Vagina (tissue), 2 donors: ENCODE data around the gene ZMYND15.

ENCODE experiments used
- CTCF ChIP-seq, 3 experiments: fragments of 450-650 bp in 2 of 3; fragments of 200-600 bp in 1 of 3; sonication (generic) in 1 of 3; IDR thresholded peaks; one replicate each; pipeline ENCODE4 v1.5.1; 2017 to 2019; ENCODE audit warnings: antibody characterized with exemption in 3 of 3, mild to moderate bottlenecking in 2 of 3, moderate library complexity in 2 of 3
- POLR2A ChIP-seq, 2 donors: fragments of 450-650 bp; IDR thresholded peaks; one replicate each; pipeline ENCODE4 v1.6.1; 2017; ENCODE audit warnings: antibody characterized with exemption in 2 of 2, mild to moderate bottlenecking in 2 of 2, moderate library complexity in 2 of 2
- POLR2AphosphoS5 ChIP-seq, 2 donors: sonication (generic); formaldehyde crosslinking; IDR thresholded peaks; one replicate each; pipeline ENCODE4 v1.9.0; 2017; ENCODE audit warnings: antibody characterized with exemption in 2 of 2, mild to moderate bottlenecking in 2 of 2, low read depth in 1 of 2; ENCODE audit not compliant: insufficient read depth in 1 of 2

- TF ChIP-seq CTCF (IDR thresholded peaks at IDR 0.05) (no peak), POLR2AphosphoS5 (IDR thresholded peaks at IDR 0.05; ENCODE audit: insufficient read depth in 1 of 2, low read depth in 1 of 2) (no peak), POLR2A (IDR thresholded peaks at IDR 0.05) (no peak)
Observed at GRCh38 chr17:4790705-4791088, 51.1 kb downstream of the ZMYND15 start.
